Chondrocyte (in vitro differentiated cells): ENCODE data around the gene WDR86. TPM values are rescaled to one million over a fixed set of nuclear protein-coding genes. Genes with fewer than 3 reads are reported as not detected.

ENCODE experiments used
- DNase-seq: peaks from one replicate; pipeline ENCODE4 v3.0.0; 2021; ENCODE audit warnings: mixed read lengths, low spot score
- H3K27ac Mint-ChIP-seq: one replicate; pipeline ENCODE4 v1.8.0; 2021; ENCODE audit warnings: mild to moderate bottlenecking, moderate library complexity, mixed read lengths; ENCODE audit not compliant: unreplicated experiment
- H3K27me3 Mint-ChIP-seq: 2 replicates; pipeline ENCODE4 v1.8.0; 2021; ENCODE audit warnings: low read depth, mixed read lengths
- H3K36me3 Mint-ChIP-seq: 2 replicates; pipeline ENCODE4 v1.8.0; 2021; ENCODE audit warnings: low read depth, mixed read lengths
- H3K4me1 Mint-ChIP-seq: 2 replicates; pipeline ENCODE4 v1.8.0; 2021; ENCODE audit warnings: low read depth, mild to moderate bottlenecking, mixed read lengths
- H3K4me3 Mint-ChIP-seq: one replicate; pipeline ENCODE4 v1.8.0; 2021; ENCODE audit warnings: mild to moderate bottlenecking, moderate library complexity, mixed read lengths; ENCODE audit not compliant: unreplicated experiment
- H3K9me3 Mint-ChIP-seq: 2 replicates; pipeline ENCODE4 v1.8.0; 2021; ENCODE audit warnings: low read depth, mixed read lengths
- total RNA-seq: library from RNA; stranded (reverse); gene quantifications from 3 replicates; pipeline ENCODE4 v1.2.1, GENCODE V29; 2021
- TF ChIP-seq, protein P1 (sequence below): fragments of 200-600 bp; sonication (generic); IDR thresholded peaks from 2 replicates; pipeline ENCODE4 v1.5.0; 2021; ENCODE audit warnings: antibody characterized with exemption, mild to moderate bottlenecking, moderate library complexity

WDR86 gene
- total RNA-seq, 1 donor from 2014 or later = not detected

GRCh38 chr7:151436446-151437158, 26.8 kb upstream of the WDR86 start:
- Mint-ChIP-seq H3K36me3 (no peaks in the 10 kb centered on the region), H3K4me1 (peaks cover 24% of the 10 kb centered on the region), H3K27me3 (no peaks in the 10 kb centered on the region), H3K27ac (peak overlapping the region; percentile 57), H3K4me3 (no peak overlapping the region), H3K9me3 (no peaks in the 10 kb centered on the region)
- TF ChIP-seq, protein P1, sequence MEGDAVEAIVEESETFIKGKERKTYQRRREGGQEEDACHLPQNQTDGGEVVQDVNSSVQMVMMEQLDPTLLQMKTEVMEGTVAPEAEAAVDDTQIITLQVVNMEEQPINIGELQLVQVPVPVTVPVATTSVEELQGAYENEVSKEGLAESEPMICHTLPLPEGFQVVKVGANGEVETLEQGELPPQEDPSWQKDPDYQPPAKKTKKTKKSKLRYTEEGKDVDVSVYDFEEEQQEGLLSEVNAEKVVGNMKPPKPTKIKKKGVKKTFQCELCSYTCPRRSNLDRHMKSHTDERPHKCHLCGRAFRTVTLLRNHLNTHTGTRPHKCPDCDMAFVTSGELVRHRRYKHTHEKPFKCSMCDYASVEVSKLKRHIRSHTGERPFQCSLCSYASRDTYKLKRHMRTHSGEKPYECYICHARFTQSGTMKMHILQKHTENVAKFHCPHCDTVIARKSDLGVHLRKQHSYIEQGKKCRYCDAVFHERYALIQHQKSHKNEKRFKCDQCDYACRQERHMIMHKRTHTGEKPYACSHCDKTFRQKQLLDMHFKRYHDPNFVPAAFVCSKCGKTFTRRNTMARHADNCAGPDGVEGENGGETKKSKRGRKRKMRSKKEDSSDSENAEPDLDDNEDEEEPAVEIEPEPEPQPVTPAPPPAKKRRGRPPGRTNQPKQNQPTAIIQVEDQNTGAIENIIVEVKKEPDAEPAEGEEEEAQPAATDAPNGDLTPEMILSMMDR = no peak
- DNase-seq = no peak

- Mint-ChIP-seq H3K27me3 (no peaks in the 10 kb centered on the region), H3K36me3 (no peaks in the 10 kb centered on the region)
Measured at GRCh38 chr7:151435971-151436370, 26.1 kb upstream of the WDR86 start.

DNA sequence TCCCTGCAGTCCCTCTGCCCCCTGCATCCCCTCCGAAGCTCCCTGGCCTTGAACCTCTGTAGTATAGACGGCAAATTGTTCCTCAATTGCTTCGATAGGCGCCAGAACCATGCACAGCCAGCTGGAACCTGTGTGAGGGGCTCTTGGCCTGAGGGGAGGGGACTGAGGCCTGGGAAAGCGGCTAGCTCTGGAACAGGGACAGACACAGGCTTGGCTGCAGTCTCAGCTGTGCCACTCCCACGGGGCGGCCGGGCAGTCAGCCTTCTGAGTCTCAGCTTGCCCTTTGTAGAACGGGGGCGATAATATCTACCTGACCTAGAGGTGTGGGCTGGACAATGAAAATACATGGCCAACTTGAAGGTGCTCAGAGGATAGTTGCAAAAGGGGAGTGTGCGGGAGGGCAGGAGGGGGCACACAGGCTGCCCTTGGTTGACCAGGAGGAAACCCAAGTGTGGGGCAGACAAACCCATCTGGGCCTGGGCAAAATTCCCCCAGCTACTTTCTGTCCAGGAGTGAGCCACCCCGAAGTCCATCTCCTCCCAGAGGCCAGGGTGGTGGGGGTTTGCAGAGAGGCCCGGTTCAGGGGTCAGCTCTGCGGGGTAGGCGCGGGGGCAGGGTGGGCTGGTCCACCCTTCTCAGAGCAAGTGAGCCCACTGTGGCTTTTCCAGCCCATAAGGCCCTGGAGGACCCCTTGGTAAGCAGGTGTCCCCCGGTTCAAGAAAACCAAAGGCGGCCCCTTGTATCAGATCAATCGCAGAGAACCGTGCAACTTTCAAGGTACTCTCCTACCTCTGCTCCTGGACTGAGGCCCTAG, 25.5 kb upstream of the WDR86 start:
- Mint-ChIP-seq H3K36me3 (no peaks in the 10 kb centered on the region), H3K4me3 (no peak overlapping the region), H3K27ac (no peak overlapping the region), H3K27me3 (no peaks in the 10 kb centered on the region), H3K9me3 (no peaks in the 10 kb centered on the region), H3K4me1 (peaks cover 11% of the 10 kb centered on the region)
- TF ChIP-seq, protein P1 = no peak
- no peak for DNase-seq

More at GRCh38 chr7:151435971-151436370, 26.1 kb upstream of the WDR86 start:
- Mint-ChIP-seq H3K27ac (peak overlapping the region; percentile 49), H3K9me3 (no peaks in the 10 kb centered on the region), H3K4me1 (peaks cover 18% of the 10 kb centered on the region), H3K4me3 (no peak overlapping the region)
- DNase-seq = no peak
- TF ChIP-seq, protein P1 = no peak

DNA sequence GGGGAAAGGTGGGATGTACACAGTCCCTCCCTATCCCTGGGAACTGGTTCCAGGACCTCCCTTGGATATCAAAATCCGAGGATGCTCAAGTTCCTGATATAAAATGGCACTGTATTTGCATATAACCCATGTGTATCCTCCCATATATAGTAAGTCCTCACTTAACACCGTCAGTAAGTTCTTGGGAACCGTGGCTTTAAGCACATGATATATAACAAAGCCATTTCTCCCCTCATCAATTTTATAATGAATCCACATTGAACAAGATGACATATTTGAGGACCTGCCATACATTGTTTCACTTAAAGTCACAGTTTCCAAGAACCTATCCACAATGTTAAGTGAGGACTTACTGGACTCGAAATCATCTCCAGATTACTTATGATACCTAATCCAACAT, 24.7 kb upstream of the WDR86 start:
- Mint-ChIP-seq H3K36me3 (no peaks in the 10 kb centered on the region), H3K27ac (no peak overlapping the region), H3K9me3 (no peaks in the 10 kb centered on the region), H3K4me1 (peaks cover 12% of the 10 kb centered on the region), H3K27me3 (no peaks in the 10 kb centered on the region), H3K4me3 (no peak overlapping the region)
- DNase-seq = no peak
- TF ChIP-seq, protein P1 = no peak

DNA sequence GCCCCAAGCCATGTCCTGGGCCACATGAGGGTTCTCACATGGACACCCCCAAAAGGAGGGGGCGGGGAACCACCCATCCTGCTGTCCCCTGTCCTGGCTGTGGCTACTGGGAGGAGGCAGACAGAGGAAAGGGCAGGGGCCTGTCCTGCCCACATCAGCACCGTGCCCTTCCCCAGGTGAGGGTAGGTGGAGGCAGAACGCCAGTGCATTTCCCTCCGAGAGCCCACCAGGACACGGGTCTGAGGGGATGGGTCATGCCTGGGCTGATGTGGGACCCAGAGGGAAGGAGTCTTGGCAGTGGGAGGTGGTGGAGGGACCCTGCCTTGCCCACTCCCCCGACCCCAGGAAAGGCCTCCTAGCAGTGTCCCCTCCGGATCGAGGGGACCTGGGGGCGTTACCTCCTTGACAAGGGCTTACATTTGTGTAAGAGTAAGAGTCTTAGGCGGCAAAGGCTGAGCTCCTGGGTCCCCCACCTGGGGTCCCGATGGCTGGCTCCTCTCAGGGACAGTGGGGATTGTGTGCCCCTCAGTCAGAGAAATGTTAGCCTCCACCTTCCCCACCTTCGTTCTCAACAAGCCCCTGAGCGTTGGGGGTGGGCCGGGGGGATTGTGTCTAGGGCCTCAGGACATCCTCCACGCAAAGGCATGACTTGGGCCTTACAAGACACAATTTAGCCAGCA, 24.0 kb upstream of the WDR86 start:
- Mint-ChIP-seq H3K4me1 (peaks cover 18% of the 10 kb centered on the region), H3K36me3 (no peaks in the 10 kb centered on the region), H3K27me3 (no peaks in the 10 kb centered on the region), H3K27ac (no peak overlapping the region), H3K4me3 (no peak overlapping the region), H3K9me3 (no peaks in the 10 kb centered on the region)
- DNase-seq = no peak
- TF ChIP-seq, protein P1 = no peak
